C4-2B (cell line): ENCODE measurements around the gene NCMAP.
"Not testable (repeated sequence)": the region's sequence is repeated elsewhere in the genome, so short reads cannot be mapped to it uniquely, and the experiment has no call there.

Source experiments
- CTCF ChIP-seq: fragments of 450-650 bp; conservative IDR thresholded peaks from 2 replicates; pipeline ENCODE4 v1.5.1; 2017; ENCODE audit warnings: mild to moderate bottlenecking
- ZFX ChIP-seq: fragments of 450-650 bp; IDR thresholded peaks from 2 replicates; pipeline ENCODE4 v1.6.1; 2017

- not testable (repeated sequence) for TF ChIP-seq CTCF, ZFX
These were observed 6.7 kb upstream of the NCMAP start for GRCh38 chr1:24549210-24549609.
